ENCODE data around the gene ERCC6. TPM values are rescaled to one million over a fixed set of nuclear protein-coding genes. Genes with fewer than 3 reads are reported as not detected.

Gene ERCC6
- total and polyA plus RNA-seq, 2 experiments from 2014 or later: 5.4 to 9.7 TPM

DNA sequence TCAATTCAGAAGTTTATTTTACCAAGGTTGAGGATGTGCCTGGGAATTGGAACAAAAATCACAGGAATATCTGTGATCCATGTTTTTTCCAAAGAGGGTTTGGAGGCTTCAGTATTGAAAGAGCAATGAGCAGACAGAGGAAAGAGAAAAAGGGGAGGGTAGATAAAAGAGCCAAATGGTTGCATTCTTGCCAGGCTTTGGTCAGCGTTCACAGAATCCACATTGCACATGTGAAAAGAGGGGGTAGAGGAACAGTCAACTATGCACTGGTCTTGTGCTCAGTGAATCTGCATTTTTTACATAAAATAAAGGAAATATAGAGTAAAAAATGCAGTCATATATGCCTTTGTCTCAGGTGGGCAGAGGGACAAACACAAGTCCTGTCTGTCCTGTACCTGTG is 20.6 kb upstream of the ERCC6 start:
- TF ChIP-seq, protein P1, sequence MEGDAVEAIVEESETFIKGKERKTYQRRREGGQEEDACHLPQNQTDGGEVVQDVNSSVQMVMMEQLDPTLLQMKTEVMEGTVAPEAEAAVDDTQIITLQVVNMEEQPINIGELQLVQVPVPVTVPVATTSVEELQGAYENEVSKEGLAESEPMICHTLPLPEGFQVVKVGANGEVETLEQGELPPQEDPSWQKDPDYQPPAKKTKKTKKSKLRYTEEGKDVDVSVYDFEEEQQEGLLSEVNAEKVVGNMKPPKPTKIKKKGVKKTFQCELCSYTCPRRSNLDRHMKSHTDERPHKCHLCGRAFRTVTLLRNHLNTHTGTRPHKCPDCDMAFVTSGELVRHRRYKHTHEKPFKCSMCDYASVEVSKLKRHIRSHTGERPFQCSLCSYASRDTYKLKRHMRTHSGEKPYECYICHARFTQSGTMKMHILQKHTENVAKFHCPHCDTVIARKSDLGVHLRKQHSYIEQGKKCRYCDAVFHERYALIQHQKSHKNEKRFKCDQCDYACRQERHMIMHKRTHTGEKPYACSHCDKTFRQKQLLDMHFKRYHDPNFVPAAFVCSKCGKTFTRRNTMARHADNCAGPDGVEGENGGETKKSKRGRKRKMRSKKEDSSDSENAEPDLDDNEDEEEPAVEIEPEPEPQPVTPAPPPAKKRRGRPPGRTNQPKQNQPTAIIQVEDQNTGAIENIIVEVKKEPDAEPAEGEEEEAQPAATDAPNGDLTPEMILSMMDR (IDR thresholded peaks at IDR 0.05; ENCODE audit: low read depth, low read length): no peak
- H3K27me3 ChIP-seq: no peaks in the 10 kb centered on the region
- no peaks in the 10 kb centered on the region for H3K4me1 ChIP-seq (ENCODE audit: low read depth)
- H3K9me3 ChIP-seq (ENCODE audit: low read depth): no peaks in the 10 kb centered on the region
- no peaks in the 10 kb centered on the region for H3K36me3 ChIP-seq
- peak in 1 of 2 donors; percentile 54 for DNase-seq (ENCODE audit: low read depth in 1 of 2, low spot score in 1 of 2)
- no peak overlapping the region for H3K27ac ChIP-seq
- no peak overlapping the region for H3K4me3 ChIP-seq

DNA sequence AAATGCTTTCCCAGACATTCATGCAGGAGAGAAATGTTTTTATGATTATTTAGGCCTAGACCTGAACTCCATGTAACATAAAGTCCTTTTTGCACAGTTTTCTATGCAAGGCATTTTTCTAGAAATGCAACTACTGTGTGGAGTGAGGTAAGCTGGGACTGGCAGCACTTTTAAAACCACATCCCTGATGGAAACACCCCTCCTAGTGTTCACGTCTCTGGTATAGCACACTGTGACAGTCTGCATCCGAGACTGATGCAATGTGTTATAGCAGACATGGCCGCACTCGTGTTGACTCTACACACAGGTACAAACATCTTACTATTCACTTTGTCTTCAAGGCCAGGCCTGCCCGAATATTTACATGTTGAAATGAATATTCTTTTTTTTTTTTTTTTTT is 19.3 kb upstream of the ERCC6 start:
- DNase-seq (ENCODE audit: low read depth in 1 of 2, low spot score in 1 of 2): peak in 1 of 2 donors; percentile 30
- H3K36me3 ChIP-seq: no peaks in the 10 kb centered on the region
- no peaks in the 10 kb centered on the region for H3K27me3 ChIP-seq
- no peaks in the 10 kb centered on the region for H3K4me1 ChIP-seq (ENCODE audit: low read depth)
- no peak overlapping the region for H3K4me3 ChIP-seq
- no peaks in the 10 kb centered on the region for H3K9me3 ChIP-seq (ENCODE audit: low read depth)
- TF ChIP-seq, protein P1 (IDR thresholded peaks at IDR 0.05; ENCODE audit: low read depth, low read length): no peak
- H3K27ac ChIP-seq: no peak overlapping the region

- TF ChIP-seq, protein P1 (IDR thresholded peaks at IDR 0.05; ENCODE audit: low read depth, low read length): no peak
- Histone ChIP-seq H3K36me3 (no peaks in the 10 kb centered on the region), H3K27me3 (no peaks in the 10 kb centered on the region), H3K4me3 (no peak overlapping the region), H3K27ac (no peak overlapping the region), H3K4me1 (ENCODE audit: low read depth) (no peaks in the 10 kb centered on the region), H3K9me3 (ENCODE audit: low read depth) (no peaks in the 10 kb centered on the region)
- DNase-seq (ENCODE audit: low read depth in 1 of 2, low spot score in 1 of 2): no peak
Observed at GRCh38 chr10:49557681-49558080, 18.8 kb upstream of the ERCC6 start.

DNA sequence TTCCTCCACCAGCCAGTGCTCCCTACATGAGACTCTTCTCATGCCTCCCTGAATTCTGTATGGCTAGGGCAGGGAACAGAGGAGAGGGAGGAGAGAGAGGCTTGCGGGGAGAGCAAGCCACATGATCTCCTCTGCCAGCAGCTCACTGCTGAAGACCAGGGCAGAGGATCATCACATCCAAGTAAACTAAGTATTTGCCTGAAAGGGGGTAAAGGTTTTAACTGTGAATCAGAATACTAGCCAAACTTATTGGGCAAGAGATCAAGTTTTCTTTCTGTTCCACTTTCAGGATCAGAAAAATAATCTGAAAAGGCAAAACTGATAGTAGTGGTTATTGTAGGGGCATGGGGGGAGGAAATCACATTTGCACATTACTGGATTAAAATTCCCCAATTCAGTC is 17.8 kb upstream of the ERCC6 start:
- H3K9me3 ChIP-seq (ENCODE audit: low read depth): no peaks in the 10 kb centered on the region
- peak in 1 of 2 donors; percentile 29 for DNase-seq (ENCODE audit: low read depth in 1 of 2, low spot score in 1 of 2)
- TF ChIP-seq, protein P1 (IDR thresholded peaks at IDR 0.05; ENCODE audit: low read depth, low read length): no peak
- no peaks in the 10 kb centered on the region for H3K27me3 ChIP-seq
- H3K36me3 ChIP-seq: no peaks in the 10 kb centered on the region
- no peak overlapping the region for H3K4me3 ChIP-seq
- no peak overlapping the region for H3K27ac ChIP-seq
- H3K4me1 ChIP-seq (ENCODE audit: low read depth): no peaks in the 10 kb centered on the region

DNA sequence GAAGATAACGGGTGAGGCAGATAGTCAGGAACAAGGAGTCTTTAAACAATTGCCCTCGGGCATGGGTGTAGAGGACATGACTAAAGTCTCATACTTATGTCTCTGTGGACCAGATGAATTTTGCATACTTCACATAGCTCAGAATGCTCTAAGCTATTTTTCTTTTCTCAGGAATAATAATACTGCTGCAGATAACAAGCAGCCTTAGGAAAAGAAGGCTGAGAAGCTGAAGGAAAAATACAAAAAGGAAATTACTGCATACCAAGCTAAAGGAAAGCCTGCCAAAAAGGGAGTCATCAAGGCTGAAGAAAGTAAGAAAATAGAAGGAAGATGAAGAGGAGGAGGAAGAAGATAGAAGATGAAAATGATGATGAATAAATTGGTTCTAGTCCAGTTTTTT is 13.4 kb upstream of the ERCC6 start:
- peak in 1 of 2 donors; percentile 86 for DNase-seq (ENCODE audit: low read depth in 1 of 2, low spot score in 1 of 2)

More for the DNA sequence above, 13.4 kb upstream of the ERCC6 start:
- TF ChIP-seq, protein P1 (IDR thresholded peaks at IDR 0.05; ENCODE audit: low read depth, low read length): no peak
- H3K9me3 ChIP-seq (ENCODE audit: low read depth): no peaks in the 10 kb centered on the region
- no peaks in the 10 kb centered on the region for H3K27me3 ChIP-seq
- no peak overlapping the region for H3K4me3 ChIP-seq
- no peak overlapping the region for H3K27ac ChIP-seq
- H3K4me1 ChIP-seq (ENCODE audit: low read depth): no peaks in the 10 kb centered on the region
- no peaks in the 10 kb centered on the region for H3K36me3 ChIP-seq
